Stimulated activated CD4-positive, alpha-beta T cell treated with anti-CD3 and anti-CD28 coated beads, Interleukin-1b, Interleukin-23, amount 100 ng/mL, for 4 hours (primary cell): ENCODE results near the gene PLAC8L1.

Source experiments
- DNase-seq, 2 donors: peaks; one replicate each; pipeline ENCODE4 v3.0.0-alpha.2; 2020; ENCODE audit warnings: low read depth in 2 of 2

PLAC8L1 gene

GRCh38 chr5:146042628-146043279 is 62.6 kb downstream of the PLAC8L1 start:
- DNase-seq: no peak

GRCh38 chr5:146041180-146041789 is 64.1 kb downstream of the PLAC8L1 start:
- DNase-seq: no peak

GRCh38 chr5:146040527-146040926 is 64.8 kb downstream of the PLAC8L1 start:
- no peak for DNase-seq

- no peak for DNase-seq
Observed at GRCh38 chr5:146039420-146039819, 66.0 kb downstream of the PLAC8L1 start.

- no peak for DNase-seq
Observed at GRCh38 chr5:146034605-146035004, 70.8 kb downstream of the PLAC8L1 start.
